ENCODE data around the gene M1AP. TPM values are rescaled to one million over a fixed set of nuclear protein-coding genes. Genes with fewer than 3 reads are reported as not detected.
A peak's percentile ranks its signal among the peaks of the same experiment; 100 is the strongest.

M1AP gene
- total and polyA plus RNA-seq, 9 of the 15 experiments (the other 6 are each of a cell fraction or from before 2014, with no cell fraction given), result 0.06 to 0.33 (median 0.11) TPM; not detected in 4

DNA sequence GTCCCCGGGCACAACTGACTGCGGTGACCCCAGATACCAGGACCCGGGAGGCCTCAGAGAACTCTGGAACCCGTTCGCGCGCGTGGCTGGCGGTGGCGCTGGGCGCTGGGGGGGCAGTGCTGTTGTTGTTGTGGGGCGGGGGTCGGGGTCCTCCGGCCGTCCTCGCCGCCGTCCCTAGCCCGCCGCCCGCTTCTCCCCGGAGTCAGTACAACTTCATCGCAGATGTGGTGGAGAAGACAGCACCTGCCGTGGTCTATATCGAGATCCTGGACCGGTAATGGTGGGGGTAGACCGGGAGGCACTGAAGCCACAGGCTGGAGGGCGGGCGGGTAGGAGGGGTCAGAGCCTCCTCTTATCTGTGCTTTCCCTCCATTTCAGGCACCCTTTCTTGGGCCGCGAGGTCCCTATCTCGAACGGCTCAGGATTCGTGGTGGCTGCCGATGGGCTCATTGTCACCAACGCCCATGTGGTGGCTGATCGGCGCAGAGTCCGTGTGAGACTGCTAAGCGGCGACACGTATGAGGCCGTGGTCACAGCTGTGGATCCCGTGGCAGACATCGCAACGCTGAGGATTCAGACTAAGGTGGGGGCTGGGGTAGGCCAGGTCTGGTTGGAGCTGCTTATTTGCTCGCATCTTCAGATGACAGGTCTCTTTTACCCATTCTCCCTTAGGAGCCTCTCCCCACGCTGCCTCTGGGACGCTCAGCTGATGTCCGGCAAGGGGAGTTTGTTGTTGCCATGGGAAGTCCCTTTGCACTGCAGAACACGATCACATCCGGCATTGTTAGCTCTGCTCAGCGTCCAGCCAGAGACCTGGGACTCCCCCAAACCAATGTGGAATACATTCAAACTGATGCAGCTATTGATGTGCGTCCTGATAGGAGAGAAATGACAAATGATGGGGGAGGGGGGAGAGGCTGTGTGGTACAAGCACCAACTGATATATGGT lies 117.6 kb downstream of the M1AP start (continued):
- TF ChIP-seq, protein P1, sequence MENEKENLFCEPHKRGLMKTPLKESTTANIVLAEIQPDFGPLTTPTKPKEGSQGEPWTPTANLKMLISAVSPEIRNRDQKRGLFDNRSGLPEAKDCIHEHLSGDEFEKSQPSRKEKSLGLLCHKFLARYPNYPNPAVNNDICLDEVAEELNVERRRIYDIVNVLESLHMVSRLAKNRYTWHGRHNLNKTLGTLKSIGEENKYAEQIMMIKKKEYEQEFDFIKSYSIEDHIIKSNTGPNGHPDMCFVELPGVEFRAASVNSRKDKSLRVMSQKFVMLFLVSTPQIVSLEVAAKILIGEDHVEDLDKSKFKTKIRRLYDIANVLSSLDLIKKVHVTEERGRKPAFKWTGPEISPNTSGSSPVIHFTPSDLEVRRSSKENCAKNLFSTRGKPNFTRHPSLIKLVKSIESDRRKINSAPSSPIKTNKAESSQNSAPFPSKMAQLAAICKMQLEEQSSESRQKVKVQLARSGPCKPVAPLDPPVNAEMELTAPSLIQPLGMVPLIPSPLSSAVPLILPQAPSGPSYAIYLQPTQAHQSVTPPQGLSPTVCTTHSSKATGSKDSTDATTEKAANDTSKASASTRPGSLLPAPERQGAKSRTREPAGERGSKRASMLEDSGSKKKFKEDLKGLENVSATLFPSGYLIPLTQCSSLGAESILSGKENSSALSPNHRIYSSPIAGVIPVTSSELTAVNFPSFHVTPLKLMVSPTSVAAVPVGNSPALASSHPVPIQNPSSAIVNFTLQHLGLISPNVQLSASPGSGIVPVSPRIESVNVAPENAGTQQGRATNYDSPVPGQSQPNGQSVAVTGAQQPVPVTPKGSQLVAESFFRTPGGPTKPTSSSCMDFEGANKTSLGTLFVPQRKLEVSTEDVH (IDR thresholded peaks at IDR 0.05; ENCODE audit: low read depth, partially characterized antibody), result peak; percentile 45
- TF ChIP-seq ZC3H4 (CRISPR knock-in tag; IDR thresholded peaks at IDR 0.05; ENCODE audit: borderline replicate concordance) (no peak), FIP1L1 (IDR thresholded peaks at IDR 0.05; ENCODE audit: low read depth, low read length, poor library complexity, severe bottlenecking) (no peak), UBTF (IDR thresholded peaks at IDR 0.05; ENCODE audit: borderline replicate concordance in 1 of 2, low read depth in 2 of 2, low read length in 2 of 2) (peak in 1 of 2 experiments; percentile 88; a peak in 2 of 4 replicates), CAMTA2 (CRISPR knock-in tag; conservative IDR thresholded peaks at IDR 0.05) (no peak), GATAD2A (IDR thresholded peaks at IDR 0.05) (0 out of 2 replicates have a peak, but pooled peaks have one; percentile 45), RB1 (IDR thresholded peaks at IDR 0.05; ENCODE audit: low read depth) (peak; percentile 55; the same call in 1 of the 2 replicates), SNIP1 (IDR thresholded peaks at IDR 0.05; ENCODE audit: low read depth) (no peak)
- TF ChIP-seq, protein P2, sequence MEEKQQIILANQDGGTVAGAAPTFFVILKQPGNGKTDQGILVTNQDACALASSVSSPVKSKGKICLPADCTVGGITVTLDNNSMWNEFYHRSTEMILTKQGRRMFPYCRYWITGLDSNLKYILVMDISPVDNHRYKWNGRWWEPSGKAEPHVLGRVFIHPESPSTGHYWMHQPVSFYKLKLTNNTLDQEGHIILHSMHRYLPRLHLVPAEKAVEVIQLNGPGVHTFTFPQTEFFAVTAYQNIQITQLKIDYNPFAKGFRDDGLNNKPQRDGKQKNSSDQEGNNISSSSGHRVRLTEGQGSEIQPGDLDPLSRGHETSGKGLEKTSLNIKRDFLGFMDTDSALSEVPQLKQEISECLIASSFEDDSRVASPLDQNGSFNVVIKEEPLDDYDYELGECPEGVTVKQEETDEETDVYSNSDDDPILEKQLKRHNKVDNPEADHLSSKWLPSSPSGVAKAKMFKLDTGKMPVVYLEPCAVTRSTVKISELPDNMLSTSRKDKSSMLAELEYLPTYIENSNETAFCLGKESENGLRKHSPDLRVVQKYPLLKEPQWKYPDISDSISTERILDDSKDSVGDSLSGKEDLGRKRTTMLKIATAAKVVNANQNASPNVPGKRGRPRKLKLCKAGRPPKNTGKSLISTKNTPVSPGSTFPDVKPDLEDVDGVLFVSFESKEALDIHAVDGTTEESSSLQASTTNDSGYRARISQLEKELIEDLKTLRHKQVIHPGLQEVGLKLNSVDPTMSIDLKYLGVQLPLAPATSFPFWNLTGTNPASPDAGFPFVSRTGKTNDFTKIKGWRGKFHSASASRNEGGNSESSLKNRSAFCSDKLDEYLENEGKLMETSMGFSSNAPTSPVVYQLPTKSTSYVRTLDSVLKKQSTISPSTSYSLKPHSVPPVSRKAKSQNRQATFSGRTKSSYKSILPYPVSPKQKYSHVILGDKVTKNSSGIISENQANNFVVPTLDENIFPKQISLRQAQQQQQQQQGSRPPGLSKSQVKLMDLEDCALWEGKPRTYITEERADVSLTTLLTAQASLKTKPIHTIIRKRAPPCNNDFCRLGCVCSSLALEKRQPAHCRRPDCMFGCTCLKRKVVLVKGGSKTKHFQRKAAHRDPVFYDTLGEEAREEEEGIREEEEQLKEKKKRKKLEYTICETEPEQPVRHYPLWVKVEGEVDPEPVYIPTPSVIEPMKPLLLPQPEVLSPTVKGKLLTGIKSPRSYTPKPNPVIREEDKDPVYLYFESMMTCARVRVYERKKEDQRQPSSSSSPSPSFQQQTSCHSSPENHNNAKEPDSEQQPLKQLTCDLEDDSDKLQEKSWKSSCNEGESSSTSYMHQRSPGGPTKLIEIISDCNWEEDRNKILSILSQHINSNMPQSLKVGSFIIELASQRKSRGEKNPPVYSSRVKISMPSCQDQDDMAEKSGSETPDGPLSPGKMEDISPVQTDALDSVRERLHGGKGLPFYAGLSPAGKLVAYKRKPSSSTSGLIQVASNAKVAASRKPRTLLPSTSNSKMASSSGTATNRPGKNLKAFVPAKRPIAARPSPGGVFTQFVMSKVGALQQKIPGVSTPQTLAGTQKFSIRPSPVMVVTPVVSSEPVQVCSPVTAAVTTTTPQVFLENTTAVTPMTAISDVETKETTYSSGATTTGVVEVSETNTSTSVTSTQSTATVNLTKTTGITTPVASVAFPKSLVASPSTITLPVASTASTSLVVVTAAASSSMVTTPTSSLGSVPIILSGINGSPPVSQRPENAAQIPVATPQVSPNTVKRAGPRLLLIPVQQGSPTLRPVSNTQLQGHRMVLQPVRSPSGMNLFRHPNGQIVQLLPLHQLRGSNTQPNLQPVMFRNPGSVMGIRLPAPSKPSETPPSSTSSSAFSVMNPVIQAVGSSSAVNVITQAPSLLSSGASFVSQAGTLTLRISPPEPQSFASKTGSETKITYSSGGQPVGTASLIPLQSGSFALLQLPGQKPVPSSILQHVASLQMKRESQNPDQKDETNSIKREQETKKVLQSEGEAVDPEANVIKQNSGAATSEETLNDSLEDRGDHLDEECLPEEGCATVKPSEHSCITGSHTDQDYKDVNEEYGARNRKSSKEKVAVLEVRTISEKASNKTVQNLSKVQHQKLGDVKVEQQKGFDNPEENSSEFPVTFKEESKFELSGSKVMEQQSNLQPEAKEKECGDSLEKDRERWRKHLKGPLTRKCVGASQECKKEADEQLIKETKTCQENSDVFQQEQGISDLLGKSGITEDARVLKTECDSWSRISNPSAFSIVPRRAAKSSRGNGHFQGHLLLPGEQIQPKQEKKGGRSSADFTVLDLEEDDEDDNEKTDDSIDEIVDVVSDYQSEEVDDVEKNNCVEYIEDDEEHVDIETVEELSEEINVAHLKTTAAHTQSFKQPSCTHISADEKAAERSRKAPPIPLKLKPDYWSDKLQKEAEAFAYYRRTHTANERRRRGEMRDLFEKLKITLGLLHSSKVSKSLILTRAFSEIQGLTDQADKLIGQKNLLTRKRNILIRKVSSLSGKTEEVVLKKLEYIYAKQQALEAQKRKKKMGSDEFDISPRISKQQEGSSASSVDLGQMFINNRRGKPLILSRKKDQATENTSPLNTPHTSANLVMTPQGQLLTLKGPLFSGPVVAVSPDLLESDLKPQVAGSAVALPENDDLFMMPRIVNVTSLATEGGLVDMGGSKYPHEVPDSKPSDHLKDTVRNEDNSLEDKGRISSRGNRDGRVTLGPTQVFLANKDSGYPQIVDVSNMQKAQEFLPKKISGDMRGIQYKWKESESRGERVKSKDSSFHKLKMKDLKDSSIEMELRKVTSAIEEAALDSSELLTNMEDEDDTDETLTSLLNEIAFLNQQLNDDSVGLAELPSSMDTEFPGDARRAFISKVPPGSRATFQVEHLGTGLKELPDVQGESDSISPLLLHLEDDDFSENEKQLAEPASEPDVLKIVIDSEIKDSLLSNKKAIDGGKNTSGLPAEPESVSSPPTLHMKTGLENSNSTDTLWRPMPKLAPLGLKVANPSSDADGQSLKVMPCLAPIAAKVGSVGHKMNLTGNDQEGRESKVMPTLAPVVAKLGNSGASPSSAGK (IDR thresholded peaks at IDR 0.05), result peak; percentile 96
